H4 (cell line): ENCODE data around the gene ZNF451. TPM values are rescaled to one million over a fixed set of nuclear protein-coding genes. Genes with fewer than 3 reads are reported as not detected.

ENCODE experiments used
- DNase-seq: peaks from one replicate; pipeline ENCODE4 v3.0.0-alpha.2; 2015; ENCODE audit warnings: low spot score
- total RNA-seq: library from RNA; depleted of rRNA; stranded (reverse); fragments of >200 nt; shearing (Covaris generic); gene quantifications from 2 replicates; pipeline ENCODE4 v1.2.3, GENCODE V29; 2014; rRNA removed

Gene ZNF451
- total RNA-seq, 1 experiment from 2014 or later = 26.2 TPM

- no peak for DNase-seq
Observed at GRCh38 chr6:57207872-57208271, 117.9 kb downstream of the ZNF451 start.

DNA sequence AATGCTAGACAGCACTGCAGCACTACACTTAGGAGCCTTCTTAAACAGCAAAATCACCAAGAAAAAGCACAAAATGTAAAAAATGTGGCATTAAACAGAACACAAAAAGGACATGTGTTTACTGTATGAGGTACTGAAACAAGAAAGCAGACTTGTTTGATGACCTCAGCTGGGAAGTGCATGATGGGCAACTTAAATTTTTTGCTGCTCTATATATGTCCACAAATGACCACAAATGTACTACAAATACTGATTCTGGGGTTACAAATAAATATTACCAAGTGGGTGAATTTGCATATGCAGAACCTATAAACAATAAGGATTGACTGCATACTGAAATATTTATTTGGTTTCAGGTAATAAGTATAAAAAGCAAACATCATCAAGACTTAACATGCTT is 119.0 kb downstream of the ZNF451 start:
- no peak for DNase-seq

DNA sequence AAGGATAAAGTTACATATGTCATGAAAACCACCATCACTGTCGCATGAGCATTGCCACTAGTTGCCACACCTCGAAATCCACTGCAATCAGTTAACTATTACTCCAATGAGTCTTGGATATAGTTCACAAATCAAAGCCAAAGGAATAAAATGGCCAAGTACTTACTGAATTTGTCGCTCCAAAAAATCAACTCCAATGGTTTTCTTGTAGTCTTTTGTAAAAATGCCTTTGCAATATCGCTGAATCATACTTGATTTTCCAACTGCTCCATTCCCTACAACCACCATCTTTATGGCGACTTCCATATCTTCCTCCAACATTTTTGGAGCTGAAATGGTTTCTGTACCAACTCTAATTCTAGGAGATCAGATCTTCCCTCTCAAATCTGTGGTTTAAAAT is 120.1 kb downstream of the ZNF451 start:
- no peak for DNase-seq

DNA sequence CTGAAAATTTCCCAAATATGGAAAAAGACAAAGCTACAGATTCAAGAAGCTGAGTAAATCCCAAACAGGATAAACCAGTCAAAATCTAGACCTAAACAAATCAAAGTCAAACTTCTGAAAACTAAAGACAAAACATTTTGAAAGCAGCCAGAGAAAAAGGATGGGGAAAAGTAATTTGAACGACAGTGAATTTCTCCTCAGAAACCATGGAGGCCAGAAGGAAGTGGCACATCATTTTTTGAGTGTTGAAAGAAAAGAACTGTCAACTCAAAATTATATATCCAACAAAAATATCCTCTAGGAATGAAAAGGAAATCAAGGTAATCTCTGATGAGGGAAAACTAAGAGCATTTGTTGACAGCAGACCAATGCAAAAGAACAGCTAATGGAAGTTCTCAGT is 125.3 kb downstream of the ZNF451 start:
- DNase-seq = no peak

GRCh38 chr6:57216235-57217101 is 126.5 kb downstream of the ZNF451 start:
- DNase-seq = peak; percentile 69

- no peak for DNase-seq
Observed at GRCh38 chr6:57217270-57217669, 127.3 kb downstream of the ZNF451 start.

Other genes with a start within 250 kb of the ZNF451 start
- gene BEND6, start 135.1 kb upstream of the ZNF451 start, total RNA-seq = 10.5 and 18.9 TPM in 2 replicates
- gene KIAA1586, start 43.5 kb upstream of the ZNF451 start, total RNA-seq = 9.8 and 16.6 TPM in 2 replicates
- gene BAG2, start 82.1 kb downstream of the ZNF451 start, total RNA-seq = 28.1 and 29.4 TPM in 2 replicates
- gene RAB23, start 132.1 kb downstream of the ZNF451 start, total RNA-seq = 19.9 and 30.9 TPM in 2 replicates
- gene PRIM2, start 227.4 kb downstream of the ZNF451 start, total RNA-seq = 49.7 and 57.3 TPM in 2 replicates